ENCODE data around the gene EFCAB14.

EFCAB14 gene

DNA sequence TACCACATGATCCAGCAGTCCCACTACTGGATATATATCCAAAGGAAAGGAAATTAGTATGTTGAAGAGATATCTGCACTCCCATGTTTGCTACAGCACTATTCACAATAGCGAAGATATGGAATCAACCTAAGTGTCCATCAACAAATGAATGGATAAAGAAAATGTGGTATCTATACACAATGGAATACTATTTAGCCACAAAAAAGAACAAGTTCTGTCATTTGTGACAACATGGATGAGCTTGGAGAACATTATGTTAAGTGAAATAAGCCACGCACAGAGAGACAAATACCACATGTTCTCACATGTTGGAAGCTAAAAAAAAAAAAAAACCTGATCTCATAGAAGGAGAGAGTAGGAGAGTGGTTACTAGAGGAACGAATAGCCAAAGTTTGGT lies 68.4 kb downstream of the EFCAB14 start:
- H3K27me3 ChIP-seq (ENCODE audit: low read depth, low read length), result no peaks in the 10 kb centered on the region
- H3K36me3 ChIP-seq (replicated peaks; ENCODE audit: low read depth, low read length), result peaks cover 22% of the 10 kb centered on the region
- H3K4me1 ChIP-seq (ENCODE audit: low read length), result peaks cover 4% of the 10 kb centered on the region; the same call in 1 of the 2 replicates
- H3K27ac ChIP-seq (ENCODE audit: low read length), result no peak overlapping the region
- no peak overlapping the region for H3K4me3 ChIP-seq (ENCODE audit: low read length)
- no peaks in the 10 kb centered on the region for H3K79me2 ChIP-seq (ENCODE audit: low read length)
- no peak overlapping the region for H2AFZ ChIP-seq (ENCODE audit: low read depth, low read length)
- no peaks in the 10 kb centered on the region for H4K20me1 ChIP-seq (ENCODE audit: insufficient read depth, low read length)
- no peak for TF ChIP-seq EZH2phosphoT487 (IDR thresholded peaks at IDR 0.05; ENCODE audit: low read depth)
- TF ChIP-seq, protein P1, sequence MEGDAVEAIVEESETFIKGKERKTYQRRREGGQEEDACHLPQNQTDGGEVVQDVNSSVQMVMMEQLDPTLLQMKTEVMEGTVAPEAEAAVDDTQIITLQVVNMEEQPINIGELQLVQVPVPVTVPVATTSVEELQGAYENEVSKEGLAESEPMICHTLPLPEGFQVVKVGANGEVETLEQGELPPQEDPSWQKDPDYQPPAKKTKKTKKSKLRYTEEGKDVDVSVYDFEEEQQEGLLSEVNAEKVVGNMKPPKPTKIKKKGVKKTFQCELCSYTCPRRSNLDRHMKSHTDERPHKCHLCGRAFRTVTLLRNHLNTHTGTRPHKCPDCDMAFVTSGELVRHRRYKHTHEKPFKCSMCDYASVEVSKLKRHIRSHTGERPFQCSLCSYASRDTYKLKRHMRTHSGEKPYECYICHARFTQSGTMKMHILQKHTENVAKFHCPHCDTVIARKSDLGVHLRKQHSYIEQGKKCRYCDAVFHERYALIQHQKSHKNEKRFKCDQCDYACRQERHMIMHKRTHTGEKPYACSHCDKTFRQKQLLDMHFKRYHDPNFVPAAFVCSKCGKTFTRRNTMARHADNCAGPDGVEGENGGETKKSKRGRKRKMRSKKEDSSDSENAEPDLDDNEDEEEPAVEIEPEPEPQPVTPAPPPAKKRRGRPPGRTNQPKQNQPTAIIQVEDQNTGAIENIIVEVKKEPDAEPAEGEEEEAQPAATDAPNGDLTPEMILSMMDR (IDR thresholded peaks at IDR 0.05; ENCODE audit: low read depth, low read length), result no peak
- H3K9me3 ChIP-seq (ENCODE audit: insufficient read depth, low read length), result no peaks in the 10 kb centered on the region
- H3K9ac ChIP-seq (ENCODE audit: low read length), result no peak overlapping the region
- H3K4me2 ChIP-seq (ENCODE audit: low read length), result no peak overlapping the region

DNA sequence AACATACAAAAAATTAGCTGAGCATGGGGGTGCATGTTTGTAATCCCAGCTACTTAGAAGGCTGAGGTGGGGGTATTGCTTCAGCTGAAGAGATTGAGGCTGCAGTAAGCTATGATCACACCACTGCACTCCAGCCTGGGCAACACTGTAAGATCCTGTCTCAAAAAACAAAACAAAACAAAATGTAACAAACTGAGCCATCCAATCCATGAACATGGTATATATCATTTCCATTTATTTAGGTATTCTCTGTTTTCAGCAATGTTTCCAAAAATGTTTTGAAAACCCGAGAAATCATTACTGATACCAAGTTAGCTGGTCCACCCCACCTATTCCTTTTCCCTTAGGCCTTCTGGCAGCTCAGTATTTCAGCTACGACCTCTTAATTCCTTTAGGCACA lies 69.2 kb downstream of the EFCAB14 start:
- no peak overlapping the region for H3K4me2 ChIP-seq (ENCODE audit: low read length)
- no peaks in the 10 kb centered on the region for H4K20me1 ChIP-seq (ENCODE audit: insufficient read depth, low read length)

DNA sequence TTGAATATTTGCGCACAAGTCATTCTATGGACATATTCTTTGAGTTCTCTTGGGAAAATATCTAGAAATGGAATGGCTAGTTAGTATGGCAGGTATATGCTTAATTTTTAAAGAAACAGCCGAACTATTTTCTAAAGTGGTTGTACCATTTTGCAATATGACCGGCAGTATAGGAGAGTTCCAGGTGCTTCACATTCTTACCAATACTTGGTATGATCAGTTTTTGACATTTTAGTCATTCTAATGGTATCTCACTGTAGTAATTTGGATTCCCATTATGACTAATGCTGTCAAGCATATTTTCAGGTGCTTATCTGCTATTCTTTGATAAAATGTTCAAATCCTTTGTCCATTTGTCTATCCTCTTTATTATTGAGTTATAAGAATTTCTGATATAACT lies 71.3 kb downstream of the EFCAB14 start:
- Histone ChIP-seq H3K79me2 (ENCODE audit: low read length) (no peaks in the 10 kb centered on the region), H3K27me3 (ENCODE audit: low read depth, low read length) (no peaks in the 10 kb centered on the region), H2AFZ (ENCODE audit: low read depth, low read length) (no peak overlapping the region), H4K20me1 (ENCODE audit: insufficient read depth, low read length) (no peaks in the 10 kb centered on the region), H3K36me3 (replicated peaks; ENCODE audit: low read depth, low read length) (peaks cover 22% of the 10 kb centered on the region), H3K9me3 (ENCODE audit: insufficient read depth, low read length) (no peaks in the 10 kb centered on the region), H3K4me3 (ENCODE audit: low read length) (no peak overlapping the region), H3K9ac (ENCODE audit: low read length) (no peak overlapping the region), H3K4me2 (ENCODE audit: low read length) (no peak overlapping the region), H3K4me1 (ENCODE audit: low read length) (peaks cover 4% of the 10 kb centered on the region; the same call in 1 of the 2 replicates), H3K27ac (ENCODE audit: low read length) (no peak overlapping the region)
- TF ChIP-seq, protein P1 (IDR thresholded peaks at IDR 0.05; ENCODE audit: low read depth, low read length), result no peak
- no peak for TF ChIP-seq EZH2phosphoT487 (IDR thresholded peaks at IDR 0.05; ENCODE audit: low read depth)

More for the DNA sequence above, 69.2 kb downstream of the EFCAB14 start:
- TF ChIP-seq, protein P1 (IDR thresholded peaks at IDR 0.05; ENCODE audit: low read depth, low read length), result no peak
- TF ChIP-seq EZH2phosphoT487 (IDR thresholded peaks at IDR 0.05; ENCODE audit: low read depth), result no peak
- Histone ChIP-seq H3K9ac (ENCODE audit: low read length) (no peak overlapping the region), H3K79me2 (ENCODE audit: low read length) (no peaks in the 10 kb centered on the region), H3K27me3 (ENCODE audit: low read depth, low read length) (no peaks in the 10 kb centered on the region), H3K4me3 (ENCODE audit: low read length) (no peak overlapping the region), H3K4me1 (ENCODE audit: low read length) (peaks cover 4% of the 10 kb centered on the region; the same call in 1 of the 2 replicates), H3K36me3 (replicated peaks; ENCODE audit: low read depth, low read length) (peaks cover 22% of the 10 kb centered on the region), H3K27ac (ENCODE audit: low read length) (no peak overlapping the region), H3K9me3 (ENCODE audit: insufficient read depth, low read length) (no peaks in the 10 kb centered on the region), H2AFZ (ENCODE audit: low read depth, low read length) (no peak overlapping the region)

DNA sequence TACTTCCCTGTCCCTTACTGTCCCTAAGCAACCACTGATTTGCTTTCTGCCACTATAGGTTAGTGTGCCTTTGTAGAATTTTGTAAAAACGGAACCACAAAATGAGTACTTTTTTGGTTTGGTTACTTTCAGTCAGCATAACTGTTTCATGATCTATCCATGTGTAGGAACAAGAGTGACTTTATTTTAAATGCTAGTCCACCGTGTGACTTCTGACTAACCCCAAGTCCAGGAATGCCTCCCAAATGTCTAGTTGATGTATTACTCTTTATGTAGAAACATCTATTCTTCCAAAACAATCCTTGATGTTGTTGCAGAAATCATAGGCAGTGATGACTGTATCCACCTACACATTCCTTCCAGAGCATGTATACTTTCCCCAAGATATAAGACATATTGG lies 72.1 kb downstream of the EFCAB14 start:
- no peaks in the 10 kb centered on the region for H3K27me3 ChIP-seq (ENCODE audit: low read depth, low read length)

More for the DNA sequence above, 72.1 kb downstream of the EFCAB14 start:
- peaks cover 22% of the 10 kb centered on the region for H3K36me3 ChIP-seq (replicated peaks; ENCODE audit: low read depth, low read length)
- no peak overlapping the region for H3K4me3 ChIP-seq (ENCODE audit: low read length)
- peaks cover 4% of the 10 kb centered on the region; the same call in 1 of the 2 replicates for H3K4me1 ChIP-seq (ENCODE audit: low read length)
- no peak overlapping the region for H2AFZ ChIP-seq (ENCODE audit: low read depth, low read length)
- no peaks in the 10 kb centered on the region for H4K20me1 ChIP-seq (ENCODE audit: insufficient read depth, low read length)
- H3K27ac ChIP-seq (ENCODE audit: low read length), result no peak overlapping the region
- no peaks in the 10 kb centered on the region for H3K79me2 ChIP-seq (ENCODE audit: low read length)
- H3K4me2 ChIP-seq (ENCODE audit: low read length), result no peak overlapping the region
- no peaks in the 10 kb centered on the region for H3K9me3 ChIP-seq (ENCODE audit: insufficient read depth, low read length)
- H3K9ac ChIP-seq (ENCODE audit: low read length), result no peak overlapping the region
- no peak for TF ChIP-seq EZH2phosphoT487 (IDR thresholded peaks at IDR 0.05; ENCODE audit: low read depth)
- TF ChIP-seq, protein P1 (IDR thresholded peaks at IDR 0.05; ENCODE audit: low read depth, low read length), result no peak

Measured in OCI-LY3 (cell line).